GM12878 (cell line): ENCODE results near the gene TNRC6C. TPM values are rescaled to one million over a fixed set of nuclear protein-coding genes. Genes with fewer than 3 reads are reported as not detected.
A peak's percentile ranks its signal among the peaks of the same experiment; 100 is the strongest.

Experiments
- BACH1 ChIP-seq: fragments of 450-650 bp; IDR thresholded peaks from 2 replicates; pipeline ENCODE4 v1.6.1; 2017; ENCODE audit warnings: mild to moderate bottlenecking, borderline replicate concordance
- BCL11A ChIP-seq: IDR thresholded peaks from 2 replicates; pipeline ENCODE4 v1.6.1; 2011; ENCODE audit warnings: low read depth, low read length
- CBX3 ChIP-seq: fragments of 200-600 bp; sonication (generic); IDR thresholded peaks from 2 replicates; pipeline ENCODE4 v1.6.1; 2016; ENCODE audit warnings: low read depth, borderline replicate concordance
- CTCF ChIP-seq, 3 experiments: IDR thresholded peaks in 2 of 3; conservative IDR thresholded peaks in 1 of 3; 2 replicates each; pipeline ENCODE4 v1.5.1; 2011; ENCODE audit warnings: low read depth in 3 of 3, low read length in 3 of 3, mild to moderate bottlenecking in 3 of 3, control low read depth in 2 of 3, moderate library complexity in 2 of 3, inconsistent platforms in 1 of 3, mixed read lengths in 1 of 3; ENCODE audit not compliant: control insufficient read depth in 2 of 3, insufficient read depth in 1 of 3; ENCODE audit errors: extremely low read depth in 1 of 3
- EP300 ChIP-seq, 2 experiments: fragments of 150-350 bp in 1 of 2; IDR thresholded peaks; 2 replicates each; pipeline ENCODE4 v1.6.1; 2011 to 2012; ENCODE audit warnings: low read depth in 2 of 2, low read length in 2 of 2, borderline replicate concordance in 1 of 2, improper control_type of control experiment in 1 of 2, inconsistent platforms in 1 of 2; ENCODE audit not compliant: control insufficient read depth in 1 of 2
- ETV6 ChIP-seq, 2 experiments: fragments of 450-650 bp in 1 of 2; IDR thresholded peaks in 1 of 2; conservative IDR thresholded peaks in 1 of 2; 2 replicates each; pipeline ENCODE4 v1.6.1; 2014; ENCODE audit warnings: antibody characterized with exemption in 1 of 2, borderline replicate concordance in 1 of 2, low read depth in 1 of 2, mild to moderate bottlenecking in 1 of 2, moderate library complexity in 1 of 2
- FOXM1 ChIP-seq: IDR thresholded peaks from 2 replicates; pipeline ENCODE4 v1.6.1; 2012; ENCODE audit warnings: low read depth, mild to moderate bottlenecking, inconsistent platforms, low read length, moderate library complexity
- HDAC2 ChIP-seq: fragments of 200-600 bp; sonication (generic); IDR thresholded peaks from 2 replicates; pipeline ENCODE4 v1.6.1; 2017
- KLF5 ChIP-seq: fragments of 450-650 bp; IDR thresholded peaks from 2 replicates; pipeline ENCODE4 v1.6.1; 2014; ENCODE audit warnings: mild to moderate bottlenecking; ENCODE audit not compliant: partially characterized antibody
- MXI1 ChIP-seq: fragments of 150-350 bp; IDR thresholded peaks from 2 replicates; pipeline ENCODE4 v1.6.1; 2011; ENCODE audit warnings: low read depth, mild to moderate bottlenecking, inconsistent platforms, low read length, improper control_type of control experiment
- NFIC ChIP-seq: IDR thresholded peaks from 2 replicates; pipeline ENCODE4 v1.6.1; 2012; ENCODE audit warnings: low read depth, mild to moderate bottlenecking, inconsistent platforms, low read length, moderate library complexity
- NR2F1 ChIP-seq: fragments of 450-650 bp; conservative IDR thresholded peaks from 2 replicates; pipeline ENCODE4 v1.6.1; 2017; ENCODE audit warnings: mild to moderate bottlenecking
- POU2F2 ChIP-seq: IDR thresholded peaks from 3 replicates; pipeline ENCODE4 v1.6.1; 2011; ENCODE audit warnings: low read depth, mild to moderate bottlenecking, low read length, borderline replicate concordance
- RAD21 ChIP-seq: IDR thresholded peaks from 2 replicates; pipeline ENCODE4 v1.6.1; 2011; ENCODE audit warnings: mild to moderate bottlenecking, low read depth, low read length, moderate library complexity; ENCODE audit not compliant: insufficient read depth
- SP1 ChIP-seq: IDR thresholded peaks from one replicate; pipeline ENCODE4 v1.6.1; 2011; ENCODE audit warnings: low read depth, low read length
- TAF1 ChIP-seq: IDR thresholded peaks from 2 replicates; pipeline ENCODE4 v1.6.1; 2011; ENCODE audit warnings: mild to moderate bottlenecking, low read depth, low read length, borderline replicate concordance
- YY1 ChIP-seq: IDR thresholded peaks from 2 replicates; pipeline ENCODE4 v1.6.1; 2011; ENCODE audit warnings: low read depth, mild to moderate bottlenecking, low read length
- ZNF274 ChIP-seq: IDR thresholded peaks from one replicate; pipeline ENCODE4 v1.8.0; 2011; ENCODE audit not compliant: insufficient read length, insufficient read depth
- ZNF384 ChIP-seq: IDR thresholded peaks from 2 replicates; pipeline ENCODE4 v1.6.1; 2012; ENCODE audit warnings: low read depth, mild to moderate bottlenecking, low read length, improper control_type of control experiment, borderline replicate concordance
- polyA plus RNA-seq, 11 experiments: library from polyadenylated mRNA; depleted of rRNA in 4 of 11; unstranded in 6 of 11; stranded (reverse) in 5 of 11; fragments of >200 nt; fragmentation: Nextera tagmentation in 4 of 11; fragmentation: Illumina TruSeq in 1 of 11; extraction: Ambion mirVana in 4 of 11; extraction: Trizol in 1 of 11; gene quantifications; 1 replicate in 1 of 11; 2 replicates in 10 of 11; pipeline versions ENCODE4 v1.2.1 to v1.2.3, GENCODE V29; 2011 to 2016; ENCODE audit warnings: inconsistent platforms in 2 of 11, missing spikeins in 2 of 11, low read depth in 1 of 11
- total RNA-seq, 4 experiments: library from RNA; depleted of rRNA in 3 of 4; stranded (reverse); fragments of >200 nt in 3 of 4; fragmentation: Illumina TruSeq in 1 of 4; extraction: Trizol in 1 of 4; gene quantifications; 2 replicates each; pipeline versions ENCODE4 v1.2.1 to v1.2.3, GENCODE V29; 2013 to 2021
- TF ChIP-seq, protein P1 (sequence below): fragments of 450-650 bp; IDR thresholded peaks from 2 replicates; pipeline ENCODE4 v1.6.1; 2017; ENCODE audit warnings: antibody characterized with exemption, mild to moderate bottlenecking, moderate library complexity
- TF ChIP-seq, protein P2 (sequence below): fragments of 450-650 bp; IDR thresholded peaks from 2 replicates; pipeline ENCODE4 v1.6.1; 2018; ENCODE audit warnings: mild to moderate bottlenecking, low read depth, moderate library complexity; ENCODE audit not compliant: partially characterized antibody

TNRC6C gene
- total and polyA plus RNA-seq, 10 of the 15 experiments (the other 5 are each of a cell fraction or from before 2014, with no cell fraction given) = 0.40 to 6.1 (median 0.96) TPM

- TF ChIP-seq NR2F1 (peak; percentile 94), RAD21 (0 out of 2 replicates have a peak, but pooled peaks have one; percentile 4), CBX3 (no peak), EP300 (IDR thresholded peaks at IDR 0.05; ENCODE audit: borderline replicate concordance in 1 of 2, control insufficient read depth in 1 of 2, low read depth in 2 of 2, low read length in 2 of 2) (peak; percentile 88 to 93; a peak in 3 of 4 replicates), BCL11A (peak; percentile 67; the same call in 1 of the 2 replicates), BACH1 (peak; percentile 43; the same call in 1 of the 2 replicates), ETV6 (conservative IDR thresholded peaks at IDR 0.05 in 1 of 2, IDR thresholded peaks at IDR 0.05 in 1 of 2; ENCODE audit: borderline replicate concordance in 1 of 2, low read depth in 1 of 2) (peak in 1 of 2 experiments; percentile 86; a peak in 2 of 4 replicates), YY1 (0 out of 2 replicates have a peak, but pooled peaks have one; percentile 57), KLF5 (no peak), HDAC2 (no peak), MXI1 (peak; percentile 54; the same call in 1 of the 2 replicates), FOXM1 (peak; percentile 72; the same call in 1 of the 2 replicates), CTCF (IDR thresholded peaks at IDR 0.05 in 2 of 3, conservative IDR thresholded peaks at IDR 0.05 in 1 of 3; ENCODE audit: control insufficient read depth in 2 of 3, extremely low read depth in 1 of 3, insufficient read depth in 1 of 3, low read depth in 3 of 3, low read length in 3 of 3) (no peak), ZNF384 (no peak), POU2F2 (peak; percentile 70; the same call in 2 of the 3 replicates), SP1 (no peak), ZNF274 (no peak), TAF1 (no peak), NFIC (peak; percentile 76; the same call in 1 of the 2 replicates)
- TF ChIP-seq, protein P1, sequence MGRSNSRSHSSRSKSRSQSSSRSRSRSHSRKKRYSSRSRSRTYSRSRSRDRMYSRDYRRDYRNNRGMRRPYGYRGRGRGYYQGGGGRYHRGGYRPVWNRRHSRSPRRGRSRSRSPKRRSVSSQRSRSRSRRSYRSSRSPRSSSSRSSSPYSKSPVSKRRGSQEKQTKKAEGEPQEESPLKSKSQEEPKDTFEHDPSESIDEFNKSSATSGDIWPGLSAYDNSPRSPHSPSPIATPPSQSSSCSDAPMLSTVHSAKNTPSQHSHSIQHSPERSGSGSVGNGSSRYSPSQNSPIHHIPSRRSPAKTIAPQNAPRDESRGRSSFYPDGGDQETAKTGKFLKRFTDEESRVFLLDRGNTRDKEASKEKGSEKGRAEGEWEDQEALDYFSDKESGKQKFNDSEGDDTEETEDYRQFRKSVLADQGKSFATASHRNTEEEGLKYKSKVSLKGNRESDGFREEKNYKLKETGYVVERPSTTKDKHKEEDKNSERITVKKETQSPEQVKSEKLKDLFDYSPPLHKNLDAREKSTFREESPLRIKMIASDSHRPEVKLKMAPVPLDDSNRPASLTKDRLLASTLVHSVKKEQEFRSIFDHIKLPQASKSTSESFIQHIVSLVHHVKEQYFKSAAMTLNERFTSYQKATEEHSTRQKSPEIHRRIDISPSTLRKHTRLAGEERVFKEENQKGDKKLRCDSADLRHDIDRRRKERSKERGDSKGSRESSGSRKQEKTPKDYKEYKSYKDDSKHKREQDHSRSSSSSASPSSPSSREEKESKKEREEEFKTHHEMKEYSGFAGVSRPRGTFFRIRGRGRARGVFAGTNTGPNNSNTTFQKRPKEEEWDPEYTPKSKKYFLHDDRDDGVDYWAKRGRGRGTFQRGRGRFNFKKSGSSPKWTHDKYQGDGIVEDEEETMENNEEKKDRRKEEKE = no peak
- TF ChIP-seq, protein P2, sequence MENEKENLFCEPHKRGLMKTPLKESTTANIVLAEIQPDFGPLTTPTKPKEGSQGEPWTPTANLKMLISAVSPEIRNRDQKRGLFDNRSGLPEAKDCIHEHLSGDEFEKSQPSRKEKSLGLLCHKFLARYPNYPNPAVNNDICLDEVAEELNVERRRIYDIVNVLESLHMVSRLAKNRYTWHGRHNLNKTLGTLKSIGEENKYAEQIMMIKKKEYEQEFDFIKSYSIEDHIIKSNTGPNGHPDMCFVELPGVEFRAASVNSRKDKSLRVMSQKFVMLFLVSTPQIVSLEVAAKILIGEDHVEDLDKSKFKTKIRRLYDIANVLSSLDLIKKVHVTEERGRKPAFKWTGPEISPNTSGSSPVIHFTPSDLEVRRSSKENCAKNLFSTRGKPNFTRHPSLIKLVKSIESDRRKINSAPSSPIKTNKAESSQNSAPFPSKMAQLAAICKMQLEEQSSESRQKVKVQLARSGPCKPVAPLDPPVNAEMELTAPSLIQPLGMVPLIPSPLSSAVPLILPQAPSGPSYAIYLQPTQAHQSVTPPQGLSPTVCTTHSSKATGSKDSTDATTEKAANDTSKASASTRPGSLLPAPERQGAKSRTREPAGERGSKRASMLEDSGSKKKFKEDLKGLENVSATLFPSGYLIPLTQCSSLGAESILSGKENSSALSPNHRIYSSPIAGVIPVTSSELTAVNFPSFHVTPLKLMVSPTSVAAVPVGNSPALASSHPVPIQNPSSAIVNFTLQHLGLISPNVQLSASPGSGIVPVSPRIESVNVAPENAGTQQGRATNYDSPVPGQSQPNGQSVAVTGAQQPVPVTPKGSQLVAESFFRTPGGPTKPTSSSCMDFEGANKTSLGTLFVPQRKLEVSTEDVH = peak; percentile 80
These were observed 189.0 kb downstream of the TNRC6C start (continued) for GRCh38 chr17:78147315-78147998.
